SH-SY5Y (cell line): Measurements from ENCODE around the gene KAT6B.

Experiments
- GATA2 ChIP-seq: IDR thresholded peaks from 2 replicates; pipeline ENCODE4 v1.6.1; 2011; ENCODE audit warnings: mild to moderate bottlenecking, low read depth, low read length
- GATA3 ChIP-seq: IDR thresholded peaks from 2 replicates; pipeline ENCODE4 v1.6.1; 2011; ENCODE audit warnings: low read depth, mild to moderate bottlenecking, low read length, moderate library complexity

DNA sequence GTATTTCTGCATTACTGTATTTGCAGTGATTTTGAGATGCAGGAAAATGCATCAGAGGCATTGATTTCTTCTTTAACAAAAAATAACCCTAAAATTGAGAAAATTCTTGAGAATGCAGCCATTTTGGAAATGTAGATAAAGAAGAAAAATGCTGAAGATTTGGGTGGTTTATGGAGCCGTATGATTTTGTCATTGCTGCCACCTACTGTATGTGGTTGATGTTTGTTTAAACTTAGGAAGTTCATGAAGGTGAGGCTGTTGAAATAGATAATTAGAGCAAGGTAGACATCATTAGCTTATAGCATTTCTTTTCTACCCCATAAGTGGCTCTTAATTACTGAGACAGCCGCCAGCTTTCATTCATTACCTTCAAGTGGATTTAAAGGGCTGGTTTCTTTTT lies 193.0 kb downstream of the KAT6B start:
- TF ChIP-seq GATA2: no peak
- TF ChIP-seq GATA3: no peak
